Lower leg skin (tissue), 4 donors: ENCODE data around the gene PRDM10. TPM values are rescaled to one million over a fixed set of nuclear protein-coding genes. Genes with fewer than 3 reads are reported as not detected.

Source experiments
- DNase-seq, 2 donors: peaks; one replicate each; pipeline ENCODE4 v3.0.0-alpha.2; 2019; ENCODE audit warnings: low spot score in 2 of 2
- H3K4me3 ChIP-seq: fragments of 200-600 bp; sonication (generic); 2 replicates; pipeline ENCODE4 v1.5.1; 2017; ENCODE audit warnings: mild to moderate bottlenecking, low read depth; ENCODE audit not compliant: poor library complexity, severe bottlenecking
- POLR2A ChIP-seq, 2 donors: fragments of 450-650 bp; IDR thresholded peaks; one replicate each; pipeline ENCODE4 v1.6.1; 2016 to 2017; ENCODE audit warnings: antibody characterized with exemption in 2 of 2, mild to moderate bottlenecking in 1 of 2, moderate library complexity in 1 of 2
- WGBS, 2 donors: methylation state at CpG; one replicate each; pipeline ENCODE4 v1.1.5; 2018; 5-methylcytosine and 5-hydroxymethylcytosine counted together
- intact Hi-C: fragments of 100-400 bp; cut with DNase I; formaldehyde crosslinking; loops from one replicate; pipeline ENCODE4 v1.15.0; 2023; ENCODE audit warnings: low total_unique reads
- total RNA-seq, 4 donors: library from RNA; depleted of rRNA; stranded (reverse); fragments of >200 nt; gene quantifications; one replicate each; pipeline ENCODE4 v1.1.0, GENCODE V29; 2016
- TF ChIP-seq, protein P1 (sequence below), 3 donors: fragments of 450-650 bp; IDR thresholded peaks; one replicate each; pipeline ENCODE4 v1.5.1; 2016; ENCODE audit warnings: antibody characterized with exemption in 3 of 3, mild to moderate bottlenecking in 3 of 3, moderate library complexity in 2 of 3

The PRDM10 gene
- total RNA-seq, 4 donors from 2014 or later = 6.7 to 13.0 (median 9.1) TPM

DNA sequence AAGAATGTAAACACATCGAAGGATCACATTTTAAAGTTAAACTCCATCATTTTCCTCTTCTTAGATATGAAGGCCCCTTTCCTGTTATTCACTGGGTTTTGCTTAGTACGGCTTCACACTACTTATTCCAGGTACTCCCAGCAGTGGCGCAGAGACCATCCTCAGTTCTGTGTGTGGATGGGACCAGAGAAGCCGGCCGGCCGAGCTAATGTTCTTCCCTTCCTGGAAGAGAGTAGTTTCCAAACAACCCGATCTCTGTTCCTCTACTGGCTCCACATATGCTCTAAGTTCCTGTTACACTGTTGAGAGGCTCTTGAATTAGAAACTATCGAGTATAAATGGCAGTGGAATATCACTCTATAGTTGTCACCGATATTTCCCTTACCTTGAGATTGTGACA is 106.6 kb downstream of the PRDM10 start:
- no peak for TF ChIP-seq POLR2A (IDR thresholded peaks at IDR 0.05)
- TF ChIP-seq, protein P1, sequence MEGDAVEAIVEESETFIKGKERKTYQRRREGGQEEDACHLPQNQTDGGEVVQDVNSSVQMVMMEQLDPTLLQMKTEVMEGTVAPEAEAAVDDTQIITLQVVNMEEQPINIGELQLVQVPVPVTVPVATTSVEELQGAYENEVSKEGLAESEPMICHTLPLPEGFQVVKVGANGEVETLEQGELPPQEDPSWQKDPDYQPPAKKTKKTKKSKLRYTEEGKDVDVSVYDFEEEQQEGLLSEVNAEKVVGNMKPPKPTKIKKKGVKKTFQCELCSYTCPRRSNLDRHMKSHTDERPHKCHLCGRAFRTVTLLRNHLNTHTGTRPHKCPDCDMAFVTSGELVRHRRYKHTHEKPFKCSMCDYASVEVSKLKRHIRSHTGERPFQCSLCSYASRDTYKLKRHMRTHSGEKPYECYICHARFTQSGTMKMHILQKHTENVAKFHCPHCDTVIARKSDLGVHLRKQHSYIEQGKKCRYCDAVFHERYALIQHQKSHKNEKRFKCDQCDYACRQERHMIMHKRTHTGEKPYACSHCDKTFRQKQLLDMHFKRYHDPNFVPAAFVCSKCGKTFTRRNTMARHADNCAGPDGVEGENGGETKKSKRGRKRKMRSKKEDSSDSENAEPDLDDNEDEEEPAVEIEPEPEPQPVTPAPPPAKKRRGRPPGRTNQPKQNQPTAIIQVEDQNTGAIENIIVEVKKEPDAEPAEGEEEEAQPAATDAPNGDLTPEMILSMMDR (IDR thresholded peaks at IDR 0.05) = no peak
- H3K4me3 ChIP-seq = peak overlapping the region; percentile 96
- no peak for DNase-seq
- 63 to 69% methylated on average over 9 of the region's 9 CpGs for WGBS, 2 donors
- intact Hi-C loops = no loop called here

DNA sequence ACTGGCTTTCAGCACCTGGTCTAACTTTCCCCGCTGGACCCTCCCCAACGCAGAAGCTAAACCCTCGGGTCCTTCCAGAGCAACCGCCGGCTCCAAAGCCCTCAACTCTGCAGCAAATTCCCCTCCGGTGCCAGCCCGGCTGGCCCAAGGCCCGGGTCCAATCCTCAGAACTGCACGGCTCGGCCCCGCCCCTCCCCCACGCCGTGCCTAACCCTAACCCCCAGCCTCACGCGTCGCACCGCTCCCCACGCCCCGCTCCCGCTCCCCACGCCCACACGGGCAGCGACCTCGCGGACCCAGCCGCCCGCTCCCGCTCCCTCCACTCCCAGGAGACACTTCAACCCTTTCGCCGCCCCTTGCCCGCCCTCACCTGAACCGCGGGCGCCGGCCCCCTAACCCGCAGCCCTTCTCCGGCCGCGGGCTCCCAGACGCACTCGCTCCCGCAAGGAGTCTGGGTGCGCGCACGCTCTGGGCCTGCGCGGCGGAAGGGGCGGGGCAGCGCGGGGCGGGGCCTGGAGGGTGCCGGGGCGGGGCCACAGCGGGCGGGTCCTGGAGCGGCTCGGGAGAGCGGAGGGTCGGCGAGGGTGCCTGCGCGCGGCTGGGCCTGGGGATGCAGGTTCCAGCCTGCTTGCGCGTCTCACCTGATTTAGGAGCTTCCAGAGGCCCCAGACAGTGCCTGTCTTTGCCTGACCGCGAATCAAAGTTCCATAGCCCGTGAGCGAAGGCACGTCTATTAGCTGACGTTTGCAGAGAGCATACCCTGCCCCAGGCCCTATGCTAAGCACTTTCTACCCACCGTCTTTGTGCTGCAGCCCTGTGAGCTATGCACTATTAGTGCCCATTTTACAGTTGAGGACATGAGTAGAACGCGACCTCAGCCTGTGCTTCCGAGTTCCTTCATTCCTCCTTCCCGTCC is 107.3 kb downstream of the PRDM10 start, which contains the start of gene NFRKB:
Gene NFRKB (minus strand): TSS at position 453 of the 916 bp plus-strand sequence. CDS start 2,729 bp downstream, outside the sequence.
- WGBS, 2 donors = 1 to 3% methylated on average over 14 to 46 of the region's 77 CpGs
- H3K4me3 ChIP-seq = peak within 1 kb of the TSS; percentile 96
- intact Hi-C loops = no loop called here
- TF ChIP-seq, protein P1 (IDR thresholded peaks at IDR 0.05) = no peak
- no peak for TF ChIP-seq POLR2A (IDR thresholded peaks at IDR 0.05)
- peak; percentile 79 to 97 for DNase-seq

DNA sequence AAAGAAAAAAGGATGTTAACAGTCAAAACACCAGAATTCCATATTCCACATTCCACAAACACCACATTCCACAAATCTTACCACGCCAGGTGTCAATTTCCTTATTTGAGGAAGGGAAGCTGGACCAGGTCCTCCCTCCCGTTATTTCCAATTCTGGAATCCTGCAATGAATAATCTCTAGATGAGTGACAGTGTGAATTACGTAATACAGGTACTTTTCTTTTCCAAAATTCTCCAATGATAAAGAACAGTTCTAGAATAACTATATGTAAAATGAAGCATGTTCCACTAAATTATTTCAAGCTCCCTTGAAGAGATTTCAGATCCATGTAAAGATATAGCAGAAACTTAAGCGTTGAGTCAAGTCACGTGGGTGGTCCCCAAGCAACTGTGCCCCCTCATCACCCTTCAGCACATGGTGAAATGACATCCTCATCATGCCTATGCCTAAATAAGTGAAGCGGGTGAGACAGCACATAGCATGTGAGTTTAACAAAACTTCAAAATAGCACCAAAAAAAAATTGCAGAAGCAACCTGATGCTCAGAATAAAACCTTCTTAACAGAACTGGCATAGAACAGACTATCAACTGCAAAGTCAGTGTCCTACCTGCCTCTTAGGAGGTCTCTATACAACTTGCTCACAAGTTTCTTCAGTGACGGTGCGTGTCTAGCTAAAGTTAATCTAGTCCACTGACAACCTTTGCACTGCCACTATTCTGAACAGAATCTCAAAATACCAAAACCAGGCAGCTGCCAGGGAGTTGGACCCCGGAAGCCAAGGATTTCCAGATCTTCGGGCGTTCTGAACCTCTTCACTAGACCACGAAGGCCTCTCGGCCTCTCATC is 108.1 kb downstream of the PRDM10 start:
- TF ChIP-seq POLR2A (IDR thresholded peaks at IDR 0.05) = no peak
- TF ChIP-seq, protein P1 (IDR thresholded peaks at IDR 0.05) = no peak
- intact Hi-C loops = no loop called here
- WGBS, 2 donors = 18 to 19% methylated on average over 13 of the region's 13 CpGs
- DNase-seq = no peak
- peak overlapping the region; percentile 96 for H3K4me3 ChIP-seq

DNA sequence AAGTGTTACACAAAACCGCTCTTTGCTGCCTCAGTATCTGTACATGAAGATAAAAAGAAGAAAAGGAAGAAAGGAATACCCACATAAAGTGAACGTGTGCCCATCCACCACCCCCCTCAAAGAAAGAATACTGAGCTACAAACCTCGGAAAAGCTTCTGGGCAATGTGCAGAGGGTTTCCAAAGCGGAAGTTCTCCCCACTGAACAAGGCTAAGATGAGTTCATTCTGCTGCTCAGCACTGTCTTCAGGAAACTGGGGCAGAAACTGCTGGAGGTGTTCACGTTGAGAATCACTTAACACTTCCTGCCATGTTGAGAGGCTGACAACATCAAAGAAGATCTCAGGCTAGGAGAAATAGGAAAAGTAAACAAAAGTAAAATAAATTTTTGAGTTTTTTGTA is 114.2 kb downstream of the PRDM10 start:
- intact Hi-C loops = loop anchor here (10.0 kb wide), 1 partner anchor 104 kb away; no protein-coding TSS in a partner anchor
- no peak for DNase-seq
- no peak overlapping the region for H3K4me3 ChIP-seq
- TF ChIP-seq POLR2A (IDR thresholded peaks at IDR 0.05) = no peak
- TF ChIP-seq, protein P1 (IDR thresholded peaks at IDR 0.05) = no peak
- 82 to 89% methylated on average over 5 of the region's 5 CpGs for WGBS, 2 donors

DNA sequence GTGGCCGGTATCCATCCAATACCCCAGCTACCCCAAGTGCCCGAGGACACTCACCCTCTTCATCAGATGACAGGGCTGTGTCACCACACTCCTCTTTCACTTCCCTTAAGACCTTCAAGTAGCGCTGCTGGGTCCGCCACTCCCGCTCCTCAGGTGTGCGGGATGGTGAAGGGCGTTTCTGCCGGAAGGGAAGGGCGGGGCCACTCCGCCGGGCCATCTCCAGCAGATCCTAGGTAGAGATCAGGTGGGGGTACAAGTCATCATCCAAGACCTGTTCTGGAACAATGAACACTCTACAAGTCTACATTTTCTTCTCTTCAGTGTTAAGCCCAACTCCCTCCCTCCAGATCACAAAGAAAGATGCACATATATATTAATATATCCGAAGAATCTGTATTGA is 117.3 kb downstream of the PRDM10 start:
- DNase-seq = no peak
- intact Hi-C loops = loop anchor here (10.0 kb wide), 1 partner anchor 101 kb away; no protein-coding TSS in a partner anchor
- no peak for TF ChIP-seq POLR2A (IDR thresholded peaks at IDR 0.05)
- TF ChIP-seq, protein P1 (IDR thresholded peaks at IDR 0.05) = no peak
- 93 to 98% methylated on average over 12 of the region's 12 CpGs for WGBS, 2 donors
- H3K4me3 ChIP-seq = no peak overlapping the region
